GM21526 (cell line): ENCODE data around the gene C1orf53.
A peak's percentile ranks its signal among the peaks of the same experiment; 100 is the strongest.
"Not testable (repeated sequence)": the region's sequence is repeated elsewhere in the genome, so short reads cannot be mapped to it uniquely, and the experiment has no call there.

ENCODE experiments used
- ATAC-seq: cut with Tn5 transposase; IDR thresholded peaks from one replicate; pipeline ENCODE4 v1.9.1; 2021; ENCODE audit warnings: moderate library complexity; ENCODE audit not compliant: unreplicated experiment, low FRiP score

Gene C1orf53

GRCh38 chr1:197920414-197921117 lies 18.1 kb downstream of the C1orf53 start:
- no peak for ATAC-seq

- no peak for ATAC-seq
Measured at GRCh38 chr1:197921235-197922069, 19.0 kb downstream of the C1orf53 start.

GRCh38 chr1:197922070-197922390 lies 19.6 kb downstream of the C1orf53 start:
- ATAC-seq, result no peak

- no peak for ATAC-seq
Measured at GRCh38 chr1:197923038-197923437, 20.6 kb downstream of the C1orf53 start.

GRCh38 chr1:197924516-197925123 lies 22.2 kb downstream of the C1orf53 start:
- peak; percentile 85 for ATAC-seq

GRCh38 chr1:197927908-197928665 lies 25.7 kb downstream of the C1orf53 start:
- no peak for ATAC-seq

- ATAC-seq, result no peak
Measured at GRCh38 chr1:197928849-197929336, 26.5 kb downstream of the C1orf53 start.

- no peak for ATAC-seq
Measured at GRCh38 chr1:197933016-197933415, 30.6 kb downstream of the C1orf53 start.

GRCh38 chr1:197933647-197934046 lies 31.2 kb downstream of the C1orf53 start:
- no peak for ATAC-seq

GRCh38 chr1:197937381-197937780 lies 35.0 kb downstream of the C1orf53 start:
- ATAC-seq, result no peak

GRCh38 chr1:197937892-197938291 lies 35.5 kb downstream of the C1orf53 start:
- no peak for ATAC-seq

GRCh38 chr1:197939159-197939980 lies 36.9 kb downstream of the C1orf53 start:
- ATAC-seq, result not testable (repeated sequence)

GRCh38 chr1:197942042-197942441 lies 39.6 kb downstream of the C1orf53 start:
- no peak for ATAC-seq

GRCh38 chr1:197944485-197944884 lies 42.1 kb downstream of the C1orf53 start:
- no peak for ATAC-seq

GRCh38 chr1:197948926-197949899 lies 46.8 kb downstream of the C1orf53 start:
- ATAC-seq, result no peak

GRCh38 chr1:197951089-197951488 lies 48.7 kb downstream of the C1orf53 start:
- no peak for ATAC-seq

GRCh38 chr1:197951617-197952175 lies 49.3 kb downstream of the C1orf53 start:
- ATAC-seq, result no peak

- ATAC-seq, result not testable (repeated sequence)
Measured at GRCh38 chr1:197953472-197953871, 51.0 kb downstream of the C1orf53 start.
